ENCODE data around the gene ZNF865.

The ZNF865 gene

DNA sequence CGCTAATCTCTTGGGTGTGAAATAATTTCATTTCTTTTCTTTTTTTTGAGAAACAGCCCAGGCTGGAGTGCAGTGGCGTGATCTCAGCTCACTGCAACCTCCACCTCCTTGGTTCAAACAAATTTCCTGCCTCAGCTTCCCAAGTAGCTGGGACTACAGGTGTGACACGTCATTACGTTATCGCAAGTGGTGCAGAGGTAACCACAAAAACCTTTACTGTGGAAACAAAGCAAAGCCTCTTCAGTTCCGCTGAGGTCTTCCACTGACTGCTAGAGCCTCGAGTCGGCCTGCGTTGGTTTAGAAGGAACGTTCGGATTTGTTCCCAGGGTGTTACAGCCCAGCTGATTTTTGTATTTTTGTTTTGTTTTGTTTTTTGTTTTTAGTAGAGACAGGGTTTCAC, 20.9 kb downstream of the ZNF865 start:
- peak; percentile 93 for DNase-seq

DNA sequence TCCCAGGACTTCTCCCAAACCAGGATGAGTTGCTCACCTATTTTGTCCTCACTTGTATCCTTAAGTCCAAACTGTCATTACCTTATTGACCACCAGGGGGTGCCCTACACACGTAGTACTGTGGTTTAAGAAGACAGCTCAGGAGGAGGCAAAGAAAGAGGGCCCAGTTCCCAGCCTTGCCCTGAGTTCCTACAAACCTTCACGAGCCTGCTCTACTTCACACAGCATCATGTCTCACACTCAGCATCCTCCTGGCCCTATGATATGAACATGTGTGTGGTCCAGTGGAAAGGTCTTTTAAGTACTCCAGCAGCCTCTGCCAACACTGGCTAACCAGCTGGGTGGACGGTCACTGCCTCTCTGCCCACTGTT, 27.0 kb downstream of the ZNF865 start:
- peak; percentile 93 for DNase-seq

GRCh38 chr19:55633861-55634260, 28.4 kb downstream of the ZNF865 start:
- no peak for DNase-seq

DNA sequence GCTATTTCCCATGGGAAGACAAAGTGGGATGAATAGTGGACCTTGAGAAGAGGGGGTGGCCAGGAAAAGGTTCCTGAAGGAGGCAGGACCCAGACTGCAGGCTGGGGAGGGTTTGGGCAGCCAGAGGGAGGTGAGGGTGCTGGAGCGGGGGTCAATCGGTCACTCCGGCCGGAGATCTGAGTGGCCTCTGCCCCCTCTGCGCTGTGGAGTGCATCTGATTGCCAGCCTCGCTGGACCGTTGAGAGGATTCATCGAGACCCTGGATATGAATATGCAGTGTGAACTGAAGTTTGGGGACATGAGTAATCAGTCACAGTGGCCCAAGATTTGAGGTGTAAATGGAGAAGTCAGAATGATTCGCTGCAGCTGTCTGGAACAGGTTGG, 29.9 kb downstream of the ZNF865 start:
- DNase-seq, result no peak

DNA sequence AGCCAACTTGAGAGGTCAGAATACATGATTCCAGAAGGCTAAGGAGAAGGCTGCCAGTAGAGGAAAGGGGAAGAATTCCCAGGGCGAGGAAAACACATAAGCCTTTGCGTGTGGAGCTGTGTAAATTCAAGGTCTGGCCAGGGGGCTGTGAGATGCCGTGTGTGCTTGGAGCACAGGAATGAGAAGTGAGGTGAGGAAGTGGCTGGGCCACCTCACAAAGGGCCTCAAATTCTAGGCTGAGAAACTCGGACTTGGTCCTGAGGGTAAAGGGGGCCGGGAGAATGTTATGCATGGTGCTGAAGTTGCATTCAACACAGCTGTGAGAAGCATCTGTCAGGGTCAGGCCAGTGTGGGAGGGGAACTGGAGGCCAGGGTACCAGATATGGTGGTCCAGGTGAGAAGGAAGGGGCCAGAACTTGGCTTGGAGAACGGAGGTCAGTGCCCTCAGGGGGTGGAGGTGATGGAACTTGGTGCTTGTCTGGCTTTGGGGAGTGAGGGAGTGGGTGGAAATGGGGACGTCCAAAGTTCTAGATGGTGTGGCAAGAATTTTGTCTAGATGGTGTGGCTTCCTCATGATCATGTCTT, 30.5 kb downstream of the ZNF865 start:
- DNase-seq, result no peak

- no peak for DNase-seq
These were observed 31.3 kb downstream of the ZNF865 start for GRCh38 chr19:55636723-55637122.

GRCh38 chr19:55637534-55637933, 32.1 kb downstream of the ZNF865 start:
- DNase-seq, result no peak

- DNase-seq, result peak; percentile 80
These were observed 33.5 kb downstream of the ZNF865 start for GRCh38 chr19:55638864-55639359.

DNA sequence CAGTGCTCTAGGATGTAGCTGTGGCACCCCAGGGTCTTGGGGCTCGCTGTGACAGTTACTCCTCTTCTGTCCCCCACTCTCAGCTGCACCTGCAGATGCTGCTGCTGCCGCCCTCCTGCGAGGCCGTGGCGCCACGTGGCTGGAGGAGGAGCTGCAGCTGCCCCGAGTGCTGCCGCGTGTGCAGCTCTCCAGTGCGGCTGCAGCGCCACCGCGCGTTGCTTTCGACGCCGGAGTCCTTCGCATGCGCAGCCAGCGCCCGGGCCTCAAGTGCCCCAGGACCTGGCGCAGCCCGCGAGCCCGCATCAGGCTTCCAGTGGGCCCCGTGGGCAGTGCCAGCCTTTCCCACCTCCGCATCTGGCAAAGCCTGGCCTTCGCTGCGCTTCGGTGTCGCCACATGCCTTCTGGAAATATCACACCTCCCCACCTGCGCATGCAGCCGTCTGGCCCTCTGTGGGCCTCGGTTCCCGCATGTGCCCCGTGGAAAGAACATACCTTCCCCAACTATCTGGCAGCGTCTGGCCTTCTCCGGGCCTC, 34.7 kb downstream of the ZNF865 start:
- DNase-seq, result peak; percentile 87

DNA sequence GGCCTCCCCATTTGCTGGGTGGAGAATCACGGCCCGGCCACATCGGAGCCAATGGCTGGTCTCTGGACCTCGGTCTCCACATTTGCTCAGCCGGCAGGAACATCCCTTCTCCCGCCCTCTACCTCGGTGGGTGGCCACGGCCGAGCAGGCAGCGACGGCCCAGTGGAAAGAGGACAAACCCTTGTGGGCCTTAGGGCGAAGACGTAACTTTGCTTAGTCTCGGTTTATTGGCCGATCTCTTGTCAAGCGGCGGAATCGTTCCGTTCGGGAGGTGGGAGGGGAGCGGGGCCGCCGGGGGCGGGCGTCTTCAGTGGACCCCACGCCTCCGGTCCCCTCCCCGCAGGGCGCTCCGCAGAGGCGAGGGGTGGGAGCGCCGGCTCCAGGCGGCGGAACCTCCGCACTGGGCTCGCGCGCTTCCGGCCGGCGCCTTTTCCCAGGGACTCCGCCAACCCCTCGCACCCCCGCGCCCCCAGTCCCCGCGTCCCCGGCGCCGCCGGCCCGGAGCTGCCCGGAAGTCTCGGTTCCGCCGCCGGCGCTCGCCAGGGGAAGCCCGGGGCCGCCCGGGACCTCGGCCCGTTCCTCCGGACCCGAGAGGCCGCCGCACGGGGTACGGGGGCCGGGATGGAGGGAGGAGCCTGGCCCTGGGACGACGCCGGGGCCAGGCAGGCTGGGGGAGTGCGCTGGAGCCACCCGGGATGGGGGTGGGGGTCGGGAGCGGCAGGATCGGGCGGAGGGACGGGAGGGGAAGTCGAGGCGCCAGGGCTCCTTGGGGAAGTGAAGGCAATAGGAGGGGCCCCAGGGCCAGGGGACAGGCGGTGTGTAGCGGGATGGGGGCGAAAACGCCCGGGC, 35.4 kb downstream of the ZNF865 start, which contains the start of gene ZNF580:
TSS of gene ZNF580 (plus strand) at position 426 of the 849 bp plus-strand sequence. CDS start 1,507 bp downstream, outside the sequence.
- DNase-seq, result peak; percentile 81

- peak; percentile 54 for DNase-seq
These were observed 36.1 kb downstream of the ZNF865 start for GRCh38 chr19:55641426-55642152.

DNA sequence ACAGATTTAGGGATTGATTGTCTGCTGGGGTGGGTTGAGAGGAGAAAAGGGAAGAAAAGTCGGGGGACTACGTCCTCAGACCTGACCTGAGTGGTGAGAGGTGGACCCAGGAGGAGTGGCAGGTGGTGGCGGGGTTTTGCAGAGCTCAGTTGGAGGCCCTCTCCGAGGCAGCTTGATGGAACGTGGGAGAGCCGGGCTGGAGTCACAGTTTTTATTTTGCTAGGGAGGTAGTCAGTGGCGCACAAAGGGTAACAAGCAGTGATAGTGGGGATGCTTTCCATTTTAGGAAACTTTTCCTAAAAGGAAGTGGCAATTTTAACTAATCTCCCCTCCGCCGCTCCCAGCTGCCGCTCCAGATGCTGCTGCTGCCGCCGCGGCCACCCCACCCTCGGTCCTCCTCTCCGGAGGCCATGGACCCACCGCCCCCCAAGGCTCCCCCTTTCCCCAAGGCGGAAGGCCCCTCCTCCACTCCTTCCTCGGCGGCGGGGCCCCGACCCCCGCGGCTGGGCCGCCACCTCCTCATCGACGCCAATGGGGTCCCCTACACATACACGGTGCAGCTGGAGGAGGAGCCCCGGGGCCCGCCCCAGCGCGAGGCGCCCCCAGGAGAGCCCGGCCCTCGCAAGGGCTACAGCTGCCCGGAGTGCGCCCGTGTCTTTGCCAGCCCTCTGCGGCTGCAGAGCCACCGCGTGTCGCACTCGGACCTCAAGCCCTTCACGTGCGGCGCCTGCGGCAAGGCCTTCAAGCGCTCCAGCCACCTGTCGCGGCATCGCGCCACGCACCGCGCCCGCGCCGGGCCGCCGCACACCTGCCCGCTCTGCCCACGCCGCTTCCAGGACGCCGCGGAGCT, 36.9 kb downstream of the ZNF865 start:
- DNase-seq, result peak; percentile 49

DNA sequence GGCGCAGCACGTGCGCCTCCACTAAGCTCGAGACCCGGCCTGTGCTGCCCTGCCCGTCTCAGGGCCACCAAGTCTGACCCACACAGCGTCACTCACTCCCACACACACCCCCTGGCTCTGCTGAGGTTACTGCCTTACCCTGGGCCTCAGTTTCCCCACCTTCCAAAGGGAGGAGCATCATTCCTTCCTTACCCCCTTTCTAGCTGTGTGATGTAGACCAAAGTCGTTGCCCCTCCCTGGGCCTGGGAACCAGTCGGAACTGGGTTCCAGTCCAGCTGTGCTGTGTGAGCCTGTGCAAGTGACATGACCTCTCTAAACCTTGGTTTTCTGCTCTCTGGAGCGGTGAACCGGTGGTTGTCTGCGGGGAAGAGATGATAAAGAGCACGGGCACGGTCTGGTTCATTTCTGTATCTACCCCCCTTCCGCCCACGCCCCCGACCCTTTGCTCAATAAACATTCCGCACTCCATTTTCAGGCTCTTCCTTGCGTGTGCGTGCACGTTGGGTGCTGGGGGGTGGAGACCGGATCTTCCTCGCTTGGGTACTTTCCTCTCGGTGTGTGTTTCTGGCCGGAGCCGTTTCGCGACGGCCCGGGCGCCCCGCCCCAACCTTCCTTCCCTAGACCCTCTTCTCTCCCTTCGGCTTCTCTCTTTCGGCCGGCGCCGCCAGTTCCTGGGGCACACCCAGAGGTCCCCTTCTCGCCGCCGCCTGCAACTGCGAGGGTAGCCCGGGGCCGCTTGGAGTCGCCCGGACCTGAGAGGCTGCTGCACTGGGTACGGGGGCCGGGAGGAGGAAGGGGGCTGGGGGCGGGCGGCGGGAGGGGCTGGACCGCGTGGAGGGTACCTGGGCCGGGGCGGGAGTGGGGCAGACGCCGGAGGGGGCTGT, 37.8 kb downstream of the ZNF865 start, which contains the start of gene ZNF581:
TSS of gene ZNF581 (plus strand) at position 647 of the 884 bp plus-strand sequence. CDS start 923 bp downstream, outside the sequence.
- DNase-seq, result peak; percentile 87

GRCh38 chr19:55643887-55644176, 38.4 kb downstream of the ZNF865 start:
- DNase-seq, result no peak

DNA sequence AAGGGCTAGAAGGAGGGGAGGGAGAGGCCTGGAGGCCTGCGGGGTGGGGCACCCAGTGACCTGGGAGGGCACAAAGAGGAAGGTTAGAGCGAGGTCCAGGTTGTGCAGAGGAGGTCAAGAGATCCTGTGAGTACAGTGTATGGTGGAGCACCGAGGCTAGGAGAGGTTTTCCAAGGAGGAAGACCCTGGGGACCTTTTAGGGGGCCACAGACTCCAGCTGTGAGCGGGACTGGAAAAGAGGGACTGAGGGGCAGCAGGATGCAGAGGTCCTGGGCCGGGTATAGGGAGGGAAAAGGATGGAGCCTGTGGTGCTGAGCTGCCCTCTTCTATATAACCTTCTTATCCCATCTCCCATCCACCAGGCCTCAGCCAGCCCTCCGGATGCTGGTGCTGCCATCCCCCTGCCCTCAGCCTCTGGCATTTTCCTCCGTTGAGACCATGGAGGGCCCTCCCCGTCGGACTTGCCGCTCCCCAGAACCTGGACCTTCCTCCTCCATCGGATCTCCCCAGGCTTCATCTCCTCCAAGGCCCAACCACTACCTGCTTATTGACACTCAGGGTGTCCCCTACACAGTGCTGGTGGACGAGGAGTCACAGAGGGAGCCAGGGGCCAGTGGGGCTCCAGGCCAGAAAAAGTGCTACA, 38.9 kb downstream of the ZNF865 start:
- no peak for DNase-seq

- DNase-seq, result no peak
These were observed 39.5 kb downstream of the ZNF865 start for GRCh38 chr19:55644842-55645511.

DNA sequence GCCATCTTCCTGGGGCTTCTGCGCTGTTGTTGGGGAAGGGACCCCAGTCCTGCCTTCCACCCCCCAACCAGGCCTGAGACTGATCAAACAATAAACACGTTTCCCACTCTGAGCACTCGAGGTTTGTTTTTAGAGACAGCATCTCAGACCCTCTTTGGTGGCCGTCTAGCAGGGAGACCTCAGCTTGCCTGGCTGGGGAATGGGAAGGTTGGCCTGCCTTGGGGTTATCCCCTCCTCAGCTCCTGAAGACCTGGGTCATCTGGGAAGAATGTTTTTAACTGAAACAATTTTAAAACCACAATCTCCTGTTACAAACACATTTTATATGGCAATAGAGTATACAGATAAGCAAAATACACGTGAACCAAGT, 40.0 kb downstream of the ZNF865 start:
- DNase-seq, result no peak

- DNase-seq, result no peak
These were observed 41.7 kb downstream of the ZNF865 start for GRCh38 chr19:55646889-55647731.

Data from activated CD4-positive, alpha-beta T cell treated with anti-CD3 and anti-CD28 coated beads, Interleukin-10, Interleukin-2, amounts not matched to agents 100 ng/mL and 50 ng/mL, durations not matched to agents 16 hours and 8 hours (primary cell).